CD4-positive, alpha-beta T cell treated with Interleukin-21 for 1 hour (primary cell): Measurements from ENCODE around the gene TFIP11.

Source experiments
- DNase-seq: peaks from one replicate; pipeline ENCODE4 v3.0.0-alpha.2; 2020

TFIP11 gene

GRCh38 chr22:26512149-26512793, at the start of gene TFIP11:
Gene TFIP11 (minus strand): TSS chr22:26512473. CDS start chr22:26510272, 2,201 bp downstream.
- peak; percentile 89 for DNase-seq

- DNase-seq, result no peak
Observed at GRCh38 chr22:26561756-26562417, 49.6 kb upstream of the TFIP11 start.

GRCh38 chr22:26559961-26560575, 47.8 kb upstream of the TFIP11 start:
- DNase-seq, result no peak

GRCh38 chr22:26558248-26558895, 46.1 kb upstream of the TFIP11 start:
- DNase-seq, result no peak

GRCh38 chr22:26556904-26557303, 44.6 kb upstream of the TFIP11 start:
- DNase-seq, result no peak

- no peak for DNase-seq
Observed at GRCh38 chr22:26555478-26555877, 43.2 kb upstream of the TFIP11 start.

- DNase-seq, result no peak
Observed at GRCh38 chr22:26554956-26555355, 42.7 kb upstream of the TFIP11 start.

GRCh38 chr22:26553056-26553752, 40.9 kb upstream of the TFIP11 start:
- DNase-seq, result no peak

GRCh38 chr22:26552466-26552865, 40.2 kb upstream of the TFIP11 start:
- DNase-seq, result no peak

- no peak for DNase-seq
Observed at GRCh38 chr22:26551568-26551967, 39.3 kb upstream of the TFIP11 start.

- DNase-seq, result no peak
Observed at GRCh38 chr22:26550498-26551033, 38.3 kb upstream of the TFIP11 start.

GRCh38 chr22:26549902-26550497, 37.7 kb upstream of the TFIP11 start:
- no peak for DNase-seq

GRCh38 chr22:26548984-26549383, 36.7 kb upstream of the TFIP11 start:
- no peak for DNase-seq

GRCh38 chr22:26548303-26548702, 36.0 kb upstream of the TFIP11 start:
- DNase-seq, result no peak

GRCh38 chr22:26547837-26548236, 35.6 kb upstream of the TFIP11 start:
- DNase-seq, result no peak

- peak; percentile 11 for DNase-seq
Observed at GRCh38 chr22:26547426-26547825, 35.2 kb upstream of the TFIP11 start.

- DNase-seq, result no peak
Observed at GRCh38 chr22:26546282-26546681, 34.0 kb upstream of the TFIP11 start.

- no peak for DNase-seq
Observed at GRCh38 chr22:26545827-26546226, 33.6 kb upstream of the TFIP11 start.

GRCh38 chr22:26545385-26545784, 33.1 kb upstream of the TFIP11 start:
- DNase-seq, result no peak

GRCh38 chr22:26544489-26544888, 32.2 kb upstream of the TFIP11 start:
- DNase-seq, result no peak

GRCh38 chr22:26542831-26543230, 30.6 kb upstream of the TFIP11 start:
- DNase-seq, result peak; percentile 19

GRCh38 chr22:26541167-26541819, 29.0 kb upstream of the TFIP11 start:
- DNase-seq, result no peak
